NCI-H1105 (cell line): Measurements from ENCODE around the gene IFT80.
A peak's percentile ranks its signal among the peaks of the same experiment; 100 is the strongest.
"Not testable (repeated sequence)": the region's sequence is repeated elsewhere in the genome, so short reads cannot be mapped to it uniquely, and the experiment has no call there.

Source experiments
- DNase-seq: peaks from one replicate; lab custom pipeline; 2025; lab: John Stamatoyannopoulos, UW

Gene IFT80

DNA sequence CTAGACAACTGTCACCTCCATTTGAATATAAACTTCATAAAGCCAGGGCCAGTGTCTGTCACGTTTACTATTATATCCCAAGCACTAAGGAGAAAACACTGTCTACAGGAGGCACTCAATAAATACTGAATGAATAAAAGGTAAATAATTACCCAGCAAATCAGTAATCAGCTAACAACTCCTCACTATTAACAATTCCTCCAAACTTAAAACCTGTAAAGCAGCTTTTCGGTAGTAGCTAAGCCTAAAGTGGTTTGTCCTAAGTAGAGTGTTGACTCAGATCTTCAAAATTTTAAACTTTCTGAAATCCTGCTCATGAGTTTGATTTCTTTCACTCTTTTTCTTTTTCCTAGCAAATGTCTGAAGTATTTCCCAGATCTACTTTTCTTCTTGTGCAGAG, 133.9 kb downstream of the IFT80 start:
- DNase-seq: no peak

- no peak for DNase-seq
Observed at GRCh38 chr3:160260587-160261270, 138.3 kb downstream of the IFT80 start.

- DNase-seq: no peak
Observed at GRCh38 chr3:160259589-160259988, 139.4 kb downstream of the IFT80 start.

DNA sequence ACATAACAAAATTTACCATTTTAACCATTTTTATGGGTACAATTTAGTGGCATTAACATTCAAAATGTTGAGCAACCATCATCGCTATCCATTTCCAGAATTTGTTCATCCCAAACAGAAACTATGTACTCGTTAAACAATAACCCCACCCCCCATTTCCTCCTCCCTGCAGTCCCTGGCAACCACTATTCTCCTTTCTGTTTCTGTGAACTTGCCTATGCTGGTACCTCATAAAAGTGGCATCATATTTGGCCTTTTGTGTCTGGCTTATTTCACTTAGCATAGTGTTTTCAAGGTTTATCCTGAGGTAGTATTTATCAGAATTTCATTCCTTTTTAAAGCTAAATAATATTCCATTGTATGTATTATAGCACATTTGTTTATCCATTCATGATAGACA, 141.4 kb downstream of the IFT80 start:
- no peak for DNase-seq

DNA sequence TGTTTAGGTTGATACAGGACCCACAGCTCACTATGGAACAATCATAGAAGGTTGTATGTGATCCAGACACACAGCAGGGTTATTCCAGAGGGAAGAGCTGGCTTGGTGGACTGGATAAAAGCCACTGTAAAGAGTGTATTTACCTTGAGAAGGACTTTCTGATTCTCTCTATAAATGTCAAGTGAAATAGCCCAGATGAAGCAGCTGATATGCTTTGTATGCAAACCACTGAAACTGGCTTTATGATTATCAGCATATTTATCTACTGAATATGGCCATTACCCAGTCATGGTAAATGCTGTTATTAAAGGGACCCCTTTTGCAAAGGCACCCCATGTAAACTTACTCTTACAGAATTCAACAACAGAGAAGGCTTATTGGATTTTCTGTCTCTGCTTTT, 145.7 kb downstream of the IFT80 start:
- no peak for DNase-seq

DNA sequence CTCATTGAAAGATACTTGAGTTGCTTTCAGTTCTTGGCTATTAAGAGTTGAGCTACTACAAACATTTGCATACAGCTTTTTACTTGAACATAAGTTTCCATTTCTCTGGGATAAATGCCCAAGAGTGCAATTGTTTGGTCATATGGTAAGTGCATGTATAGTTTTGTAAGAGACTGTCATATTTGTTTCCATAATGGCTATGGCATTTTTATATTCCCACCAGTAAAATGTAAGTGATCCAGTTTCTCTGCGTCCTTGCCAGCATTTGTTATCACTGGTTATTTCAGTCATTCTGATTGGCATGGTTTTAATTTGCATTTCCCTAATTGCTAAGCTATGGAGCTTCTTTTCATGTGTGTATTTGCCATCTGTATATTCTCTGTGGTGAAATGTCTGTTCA, 151.3 kb downstream of the IFT80 start:
- DNase-seq: no peak

DNA sequence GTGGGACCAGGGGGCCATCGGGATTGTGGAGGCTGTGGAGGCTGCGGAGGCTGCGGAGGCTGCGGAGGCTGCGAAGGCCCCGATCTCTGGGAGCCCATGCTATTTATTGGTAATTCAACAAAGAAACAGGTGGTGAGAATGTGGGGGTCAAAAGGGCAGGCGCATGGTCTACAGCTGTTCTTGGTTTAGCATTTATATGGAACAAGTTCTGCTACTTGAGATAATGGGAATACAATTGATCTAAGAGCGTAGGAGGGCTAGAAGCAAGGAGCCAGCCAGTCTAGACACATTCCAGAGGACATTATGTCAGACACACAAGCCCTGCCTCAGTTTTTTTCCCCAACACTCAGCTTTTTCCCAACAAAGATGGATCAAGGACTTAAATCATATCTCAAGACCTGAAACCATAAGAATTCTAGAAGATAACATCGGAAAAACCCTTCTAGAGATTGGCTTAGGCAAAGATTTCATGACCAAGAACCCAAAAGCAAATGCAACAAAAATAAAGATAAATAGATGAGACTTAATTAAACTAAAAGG, 153.7 kb downstream of the IFT80 start:
- no peak for DNase-seq

GRCh38 chr3:160240719-160241118, 158.3 kb downstream of the IFT80 start:
- DNase-seq: not testable (repeated sequence)

- no peak for DNase-seq
Observed at GRCh38 chr3:160232014-160232413, 167.0 kb downstream of the IFT80 start.

GRCh38 chr3:160227419-160227818, 171.6 kb downstream of the IFT80 start:
- DNase-seq: no peak

DNA sequence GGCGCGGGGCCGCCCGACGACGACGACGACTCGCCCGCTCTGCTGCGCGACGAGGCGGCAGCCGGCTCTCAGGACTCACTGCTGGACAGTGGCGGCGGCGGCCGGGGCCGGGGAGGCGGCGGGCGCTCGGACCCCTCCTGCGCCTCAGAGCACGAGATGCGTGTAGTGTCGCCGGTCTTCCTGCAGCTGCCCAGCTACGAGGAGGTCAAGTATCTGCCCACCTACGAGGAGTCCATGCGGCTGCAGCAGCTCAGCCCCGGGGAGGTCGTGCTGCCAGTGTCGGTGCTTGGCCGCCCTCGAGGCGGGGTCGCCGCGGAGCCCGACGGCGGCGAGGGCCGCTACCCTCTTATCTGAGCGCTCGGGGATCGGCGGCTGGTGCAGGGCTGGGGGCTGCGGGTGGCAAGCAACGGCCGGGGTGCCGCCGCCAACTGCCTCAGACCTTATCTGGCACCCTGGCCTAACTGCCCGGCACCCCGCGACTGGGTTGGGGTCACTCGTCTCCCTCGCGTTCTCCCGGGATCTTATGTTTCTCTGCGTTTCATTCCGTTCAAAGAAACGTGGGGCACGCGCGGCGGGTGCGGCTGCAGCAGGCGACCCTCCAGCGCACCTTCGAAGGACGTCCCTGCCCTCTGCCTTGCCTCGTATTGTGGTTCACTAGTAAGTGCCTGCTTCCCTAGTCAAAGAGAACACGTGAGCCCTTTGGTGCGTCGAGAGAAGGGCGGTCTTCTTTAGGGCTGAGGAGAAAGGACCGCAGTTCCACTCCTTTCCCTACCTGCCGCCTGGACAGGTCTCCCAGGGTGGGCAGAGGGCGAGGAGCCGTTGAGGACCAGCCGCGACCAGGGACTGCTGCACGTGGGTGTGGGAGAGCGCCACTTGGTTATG, 172.8 kb downstream of the IFT80 start:
- peak; percentile 42 for DNase-seq

DNA sequence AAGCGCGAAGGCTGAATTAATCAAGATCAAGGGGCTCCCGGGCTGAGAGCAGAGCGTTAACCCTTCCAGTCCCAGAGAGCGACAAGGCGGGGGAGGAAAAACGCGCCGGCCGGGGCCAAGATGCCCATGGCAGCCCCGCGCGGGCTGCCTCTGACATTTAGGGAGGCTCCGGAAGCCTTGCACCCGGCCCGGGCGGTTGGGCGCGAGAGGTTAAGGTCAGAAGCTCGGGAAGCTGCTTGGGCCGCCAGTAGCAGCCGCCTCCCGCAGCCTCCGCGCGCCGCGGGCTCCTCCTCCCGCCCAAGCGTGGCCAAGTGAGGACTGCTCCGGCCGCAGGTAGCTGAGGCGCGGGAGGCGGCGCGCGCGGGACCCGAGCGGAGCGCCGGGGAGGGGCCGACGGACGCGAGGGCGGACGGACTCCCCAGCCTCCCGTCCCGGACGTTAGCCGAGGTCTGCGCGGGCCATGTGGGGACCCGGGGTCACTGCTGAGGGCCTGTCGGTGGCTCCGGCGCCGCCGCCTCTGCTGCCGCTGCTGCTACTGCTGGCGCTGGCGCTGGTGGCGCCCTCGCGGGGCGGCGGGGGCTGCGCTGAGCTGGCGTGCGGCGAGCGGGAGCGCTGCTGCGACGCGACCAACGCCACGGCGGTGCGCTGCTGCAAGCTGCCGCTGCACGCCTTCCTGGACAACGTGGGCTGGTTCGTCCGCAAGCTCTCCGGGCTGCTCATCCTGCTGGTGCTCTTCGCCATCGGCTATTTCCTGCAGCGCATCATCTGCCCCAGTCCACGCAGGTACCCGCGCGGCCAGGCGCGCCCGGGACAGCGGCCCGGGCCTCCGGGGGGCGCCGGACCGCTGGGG, 173.6 kb downstream of the IFT80 start, which contains the start of gene C3orf80:
TSS of gene C3orf80 (plus strand) at position 247 of the 850 bp plus-strand sequence. CDS start at position 461, 214 bp downstream.
- peak; percentile 71 for DNase-seq

DNA sequence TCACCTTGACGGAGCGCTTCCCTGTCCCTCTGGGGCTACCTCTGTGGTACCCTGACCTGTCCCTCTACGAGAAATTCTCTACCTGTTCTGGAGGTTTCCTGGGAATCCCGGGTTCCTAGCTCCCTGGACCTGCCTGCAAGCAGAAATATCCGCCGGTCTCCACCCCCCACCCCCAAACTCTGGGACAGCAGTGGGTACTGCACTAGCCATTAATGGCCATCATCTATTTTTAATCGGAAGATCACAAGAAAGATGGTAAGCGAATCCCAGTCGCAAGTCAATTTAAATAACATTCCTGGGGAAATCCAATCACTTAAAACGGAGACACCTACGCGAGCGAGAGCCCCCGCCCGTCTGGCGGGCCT, 174.2 kb downstream of the IFT80 start:
- no peak for DNase-seq

DNA sequence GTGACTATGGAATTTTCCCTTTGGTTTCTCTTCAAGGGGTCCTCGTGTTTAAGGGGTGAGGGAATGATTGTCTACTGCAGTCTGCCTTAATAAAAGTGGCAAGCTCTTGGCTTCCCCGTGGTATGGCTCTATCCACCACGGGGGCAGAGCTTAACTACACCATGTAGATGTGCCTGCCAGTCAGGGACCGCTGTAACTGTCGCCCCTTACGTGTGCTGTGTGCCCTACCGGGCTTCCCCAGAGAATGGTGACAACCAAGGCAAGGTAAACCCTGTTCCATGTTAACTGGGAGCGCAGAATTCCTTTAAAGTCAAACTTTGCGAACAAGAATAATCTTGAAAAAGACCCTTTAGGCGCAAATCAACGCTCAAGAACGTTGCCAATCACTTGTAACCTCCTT, 174.8 kb downstream of the IFT80 start:
- DNase-seq: no peak

- DNase-seq: no peak
Observed at GRCh38 chr3:160221019-160221418, 178.0 kb downstream of the IFT80 start.

- no peak for DNase-seq
Observed at GRCh38 chr3:160220038-160220437, 179.0 kb downstream of the IFT80 start.

DNA sequence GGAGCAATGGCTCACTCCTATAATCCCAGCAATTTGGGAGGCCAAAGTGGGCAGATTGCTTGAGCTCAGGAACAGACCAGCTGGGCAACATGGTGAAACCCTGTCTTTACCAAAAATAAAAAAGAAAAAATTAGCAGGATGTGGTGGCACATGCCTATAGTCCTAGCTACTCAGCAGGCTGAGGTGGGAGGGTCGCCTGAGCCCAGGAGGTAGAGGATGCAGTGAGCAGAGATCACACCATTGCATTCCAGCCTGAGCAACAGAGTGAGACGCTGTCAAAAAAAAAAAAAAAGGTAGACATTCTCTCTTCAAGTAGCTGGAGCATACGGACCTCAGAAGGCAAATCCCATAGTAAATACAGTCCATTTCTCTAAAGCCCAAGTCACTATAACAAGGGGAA, 180.9 kb downstream of the IFT80 start:
- no peak for DNase-seq

DNA sequence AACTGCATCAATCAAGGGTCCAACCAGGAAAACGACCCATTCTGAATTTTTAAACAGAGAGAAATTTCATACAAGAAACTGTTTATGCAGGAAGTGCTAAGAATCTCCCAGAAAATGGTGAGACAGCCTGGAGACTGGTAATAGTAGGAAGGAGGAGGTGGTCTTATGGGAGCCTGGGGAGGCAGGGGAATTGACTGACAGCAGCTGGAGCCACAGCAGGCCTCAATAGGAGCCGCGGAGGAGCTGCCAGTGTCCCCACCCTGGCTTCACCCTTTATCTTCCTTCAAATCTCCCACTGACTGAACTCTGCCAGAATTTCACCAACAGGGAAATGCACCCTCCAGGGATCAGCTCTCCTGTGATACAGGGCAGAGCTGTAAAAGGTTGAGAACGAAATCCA, 181.3 kb downstream of the IFT80 start:
- DNase-seq: no peak

DNA sequence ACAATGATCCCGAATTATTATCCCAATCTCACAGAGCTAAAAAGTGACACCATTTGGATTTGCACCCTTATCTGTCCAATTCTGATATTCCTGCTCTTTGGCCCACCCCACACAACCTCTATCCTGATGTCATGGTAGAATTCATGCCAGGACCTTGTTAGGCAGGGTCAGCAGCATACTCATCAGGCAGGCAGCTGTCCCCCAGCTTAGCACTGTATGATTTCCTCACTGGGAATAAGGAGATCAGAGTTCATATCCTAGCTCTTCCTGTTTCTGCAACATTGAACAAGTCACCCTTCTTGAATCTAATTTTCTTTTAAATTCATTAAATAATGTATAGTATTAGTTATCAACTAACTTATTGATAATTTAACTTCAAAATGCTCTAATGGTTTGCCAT, 185.8 kb downstream of the IFT80 start:
- DNase-seq: no peak

DNA sequence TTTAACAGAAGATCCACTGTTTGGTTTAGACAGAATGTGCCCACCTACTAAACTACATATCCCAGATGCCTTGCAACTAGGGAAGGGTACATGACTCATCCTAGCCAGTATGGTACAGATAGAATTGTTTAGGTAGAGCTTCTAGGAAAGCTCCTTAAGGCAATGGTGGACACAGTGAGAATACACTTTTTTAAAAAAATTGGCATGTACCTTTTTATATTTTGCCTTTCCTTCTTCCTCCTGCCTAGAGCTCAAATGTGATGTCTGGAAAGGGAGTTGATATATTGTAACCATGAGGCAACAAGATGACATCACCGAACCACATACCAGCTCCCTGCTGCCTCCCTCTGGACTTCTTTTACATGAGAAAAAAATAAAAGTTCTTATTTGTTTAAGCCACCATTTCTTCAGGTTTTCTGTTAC, 188.2 kb downstream of the IFT80 start:
- no peak for DNase-seq

- no peak for DNase-seq
Observed at GRCh38 chr3:160210341-160210740, 188.7 kb downstream of the IFT80 start.
